Calu3 (cell line): ENCODE measurements around the gene FSIP1. TPM values are rescaled to one million over a fixed set of nuclear protein-coding genes. Genes with fewer than 3 reads are reported as not detected.
A peak's percentile ranks its signal among the peaks of the same experiment; 100 is the strongest.

Experiments
- BruUV-seq: library from RNA; stranded (reverse); fragments of 400-500 nt; replicated peaks from 2 replicates; lab custom pipeline; 2021; lab: Mats Ljungman, UMichigan
- CTCF ChIA-PET: fragments of 300-600 bp; sonication (Branson Sonifier 250); formaldehyde crosslinking; loops from one replicate; lab custom pipeline; 2022; ENCODE audit warnings: antibody characterized with exemption; lab: Charles Lee
- DNase-seq: peaks from one replicate; pipeline ENCODE4 v3.0.0; 2022
- H3K27ac Mint-ChIP-seq: one replicate; pipeline ENCODE4 v1.8.0; 2022; ENCODE audit warnings: mixed read lengths; ENCODE audit not compliant: unreplicated experiment
- H3K27me3 Mint-ChIP-seq: one replicate; pipeline ENCODE4 v1.8.0; 2022; ENCODE audit warnings: mixed read lengths; ENCODE audit not compliant: unreplicated experiment
- H3K36me3 Mint-ChIP-seq: one replicate; pipeline ENCODE4 v1.8.0; 2022; ENCODE audit warnings: mild to moderate bottlenecking, moderate library complexity, mixed read lengths; ENCODE audit not compliant: insufficient read depth, unreplicated experiment
- H3K4me1 Mint-ChIP-seq: one replicate; pipeline ENCODE4 v1.8.0; 2022; ENCODE audit warnings: mild to moderate bottlenecking, low read depth, mixed read lengths; ENCODE audit not compliant: unreplicated experiment
- H3K4me3 Mint-ChIP-seq: one replicate; pipeline ENCODE4 v1.8.0; 2022; ENCODE audit warnings: mild to moderate bottlenecking, low read depth, moderate library complexity, mixed read lengths; ENCODE audit not compliant: unreplicated experiment
- H3K9me3 Mint-ChIP-seq: one replicate; pipeline ENCODE4 v1.8.0; 2022; ENCODE audit warnings: low read depth, mixed read lengths; ENCODE audit not compliant: unreplicated experiment
- intact Hi-C: fragments of 100-400 bp; cut with micrococcal nuclease; formaldehyde crosslinking; loops from one replicate; pipeline ENCODE4 v1.10.0; 2022; ENCODE audit not compliant: unreplicated experiment
- total RNA-seq: library from RNA; stranded (reverse); gene quantifications from 2 replicates; pipeline ENCODE4 v1.2.3, GENCODE V29; 2022
- TF ChIP-seq, protein P1 (sequence below): fragments of 200-600 bp; IDR thresholded peaks from one replicate; pipeline ENCODE4 v1.8.0; 2022; ENCODE audit warnings: antibody characterized with exemption; ENCODE audit not compliant: unreplicated experiment

FSIP1 gene
- total RNA-seq, 1 experiment from 2014 or later: 0.28 TPM

DNA sequence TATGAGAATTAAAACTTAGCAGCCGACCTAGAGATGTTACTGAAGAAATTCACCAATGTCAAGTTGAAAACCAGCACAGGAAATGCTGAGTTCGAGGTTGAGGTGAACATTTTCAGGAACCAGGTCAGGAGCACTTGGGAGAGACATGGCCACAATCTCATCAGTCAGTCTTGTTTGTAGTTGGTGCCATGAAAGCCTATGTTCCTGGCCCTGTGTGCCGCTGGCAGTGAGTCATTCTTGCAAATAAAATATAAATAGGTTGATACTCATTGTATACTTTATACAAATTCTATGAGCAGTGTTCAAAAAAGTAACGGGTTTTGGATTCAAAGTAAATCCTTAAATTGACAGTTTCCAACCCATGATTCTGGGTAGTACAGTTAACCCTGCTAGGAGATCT lies 1.5 kb upstream of the FSIP1 start:
- DNase-seq: no peak
- Mint-ChIP-seq H3K4me1 (peaks cover 11% of the 10 kb centered on the region), H3K27ac (no peak overlapping the region), H3K27me3 (no peaks in the 10 kb centered on the region), H3K9me3 (no peaks in the 10 kb centered on the region), H3K4me3 (peak overlapping the region; percentile 83), H3K36me3 (peaks cover 16% of the 10 kb centered on the region)
- TF ChIP-seq, protein P1, sequence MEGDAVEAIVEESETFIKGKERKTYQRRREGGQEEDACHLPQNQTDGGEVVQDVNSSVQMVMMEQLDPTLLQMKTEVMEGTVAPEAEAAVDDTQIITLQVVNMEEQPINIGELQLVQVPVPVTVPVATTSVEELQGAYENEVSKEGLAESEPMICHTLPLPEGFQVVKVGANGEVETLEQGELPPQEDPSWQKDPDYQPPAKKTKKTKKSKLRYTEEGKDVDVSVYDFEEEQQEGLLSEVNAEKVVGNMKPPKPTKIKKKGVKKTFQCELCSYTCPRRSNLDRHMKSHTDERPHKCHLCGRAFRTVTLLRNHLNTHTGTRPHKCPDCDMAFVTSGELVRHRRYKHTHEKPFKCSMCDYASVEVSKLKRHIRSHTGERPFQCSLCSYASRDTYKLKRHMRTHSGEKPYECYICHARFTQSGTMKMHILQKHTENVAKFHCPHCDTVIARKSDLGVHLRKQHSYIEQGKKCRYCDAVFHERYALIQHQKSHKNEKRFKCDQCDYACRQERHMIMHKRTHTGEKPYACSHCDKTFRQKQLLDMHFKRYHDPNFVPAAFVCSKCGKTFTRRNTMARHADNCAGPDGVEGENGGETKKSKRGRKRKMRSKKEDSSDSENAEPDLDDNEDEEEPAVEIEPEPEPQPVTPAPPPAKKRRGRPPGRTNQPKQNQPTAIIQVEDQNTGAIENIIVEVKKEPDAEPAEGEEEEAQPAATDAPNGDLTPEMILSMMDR: no peak
- CTCF ChIA-PET: no interaction called here
- BruUV-seq: no TSS peak
- intact Hi-C loops: loop anchor here (10.0 kb wide), 1 partner anchor 191 kb away; no protein-coding TSS in a partner anchor

DNA sequence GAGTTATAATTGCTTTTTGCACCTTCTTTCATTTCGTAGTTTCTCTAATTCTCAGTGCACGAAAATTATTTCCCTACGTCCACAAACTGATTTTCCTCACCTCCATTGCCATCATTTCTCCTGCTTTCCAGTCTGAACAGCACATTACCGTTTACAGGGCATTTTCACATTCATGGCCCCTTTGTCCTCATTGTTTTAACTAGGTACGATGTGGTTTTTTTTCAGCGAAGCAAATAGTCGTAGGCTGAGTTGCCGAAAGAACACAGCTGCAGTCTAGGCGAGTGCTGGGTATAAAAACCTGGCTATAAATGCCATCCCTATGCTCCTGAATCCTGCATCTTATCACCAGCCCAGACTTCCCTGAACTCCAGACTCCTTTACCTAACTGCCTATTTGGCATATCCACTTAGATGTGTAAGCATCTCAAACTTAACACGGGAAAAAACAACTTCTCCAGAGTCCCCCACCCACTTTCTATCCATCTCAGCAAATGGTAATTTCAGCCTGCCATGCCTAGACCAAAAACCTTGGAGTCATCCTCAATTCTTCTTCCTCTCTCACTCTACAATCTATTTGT lies 691 bp upstream of the FSIP1 start:
- TF ChIP-seq, protein P1: no peak
- CTCF ChIA-PET: no interaction called here
- H3K27ac Mint-ChIP-seq: peak overlapping the region; percentile 24
- H3K36me3 Mint-ChIP-seq: peaks cover 16% of the 10 kb centered on the region
- peak overlapping the region; percentile 83 for H3K4me3 Mint-ChIP-seq
- H3K4me1 Mint-ChIP-seq: peaks cover 11% of the 10 kb centered on the region
- TSS peak; percentile 79 for BruUV-seq
- H3K27me3 Mint-ChIP-seq: no peaks in the 10 kb centered on the region
- intact Hi-C loops: loop anchor here (10.0 kb wide), 1 partner anchor 191 kb away; no protein-coding TSS in a partner anchor
- no peaks in the 10 kb centered on the region for H3K9me3 Mint-ChIP-seq
- DNase-seq: no peak

DNA sequence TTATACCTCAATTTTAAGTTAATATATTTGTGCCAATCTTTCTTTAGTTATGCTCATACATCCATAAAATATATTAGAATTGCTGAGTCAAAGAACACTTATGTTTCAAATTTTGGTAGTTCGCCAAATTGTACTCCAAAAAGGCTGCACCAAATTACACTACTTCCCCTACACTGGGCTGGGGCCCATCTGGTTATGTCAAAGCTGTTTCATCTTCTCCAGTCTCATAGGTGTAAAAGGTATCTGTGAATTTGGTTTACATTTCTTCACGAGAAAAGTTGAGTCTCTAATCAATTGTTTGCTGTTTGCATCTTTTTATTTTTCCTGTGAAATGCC lies 706 bp downstream of the FSIP1 start:
- Mint-ChIP-seq H3K27ac (no peak overlapping the region), H3K27me3 (no peaks in the 10 kb centered on the region), H3K36me3 (peaks cover 16% of the 10 kb centered on the region), H3K9me3 (no peaks in the 10 kb centered on the region), H3K4me3 (peak overlapping the region; percentile 83), H3K4me1 (peaks cover 18% of the 10 kb centered on the region)
- BruUV-seq: no TSS peak
- TF ChIP-seq, protein P1: no peak
- DNase-seq: no peak
- CTCF ChIA-PET: no interaction called here
- intact Hi-C loops: loop anchor here (10.0 kb wide), 1 partner anchor 193 kb away; no protein-coding TSS in a partner anchor

GRCh38 chr15:39781147-39781966 lies 1.3 kb downstream of the FSIP1 start:
- CTCF ChIA-PET: no interaction called here
- Mint-ChIP-seq H3K27me3 (no peaks in the 10 kb centered on the region), H3K36me3 (peaks cover 16% of the 10 kb centered on the region), H3K9me3 (no peaks in the 10 kb centered on the region), H3K4me1 (peaks cover 19% of the 10 kb centered on the region), H3K27ac (no peak overlapping the region), H3K4me3 (no peak overlapping the region)
- TF ChIP-seq, protein P1: no peak
- no peak for DNase-seq
- no TSS peak for BruUV-seq
- intact Hi-C loops: loop anchor here (10.0 kb wide), 1 partner anchor 193 kb away; no protein-coding TSS in a partner anchor
